Right renal pelvis (tissue), 4 donors: ENCODE results near the gene ZFAND2A. TPM values are rescaled to one million over a fixed set of nuclear protein-coding genes. Genes with fewer than 3 reads are reported as not detected.
"Not testable (repeated sequence)": the region's sequence is repeated elsewhere in the genome, so short reads cannot be mapped to it uniquely, and the experiment has no call there.

ENCODE experiments used
- DNase-seq, 4 donors: peaks; one replicate each; pipeline ENCODE4 v3.0.0-alpha.2; 2013; ENCODE audit warnings: low read depth in 4 of 4, low spot score in 3 of 4, missing footprints in 1 of 4
- polyA plus RNA-seq, 4 donors: library from polyadenylated mRNA; unstranded; fragments of 120-200 nt; gene quantifications; one replicate each; pipeline ENCODE4 v1.2.1, GENCODE V29; 2013; ENCODE audit not compliant: insufficient read length in 4 of 4

Gene ZFAND2A
- 10 to 100 TPM; 18.4 to 27.2 (median 23.6) TPM for polyA plus RNA-seq

- peak; percentile 90 to 93 (median 90) for DNase-seq
Measured at GRCh38 chr7:1159891-1160669, at the start of gene ZFAND2A. Gene ZFAND2A, minus strand, starts transcription at chr7:1160196. Its CDS starts 1,984 bp downstream, at chr7:1158212.

GRCh38 chr7:1209097-1209496, 49.1 kb upstream of the ZFAND2A start:
- DNase-seq, result no peak

- not testable (repeated sequence) for DNase-seq
Measured at GRCh38 chr7:1205742-1206141, 45.7 kb upstream of the ZFAND2A start.

- no peak for DNase-seq
Measured at GRCh38 chr7:1204460-1205140, 44.6 kb upstream of the ZFAND2A start.

- DNase-seq, result not testable (repeated sequence)
Measured at GRCh38 chr7:1202914-1203313, 42.9 kb upstream of the ZFAND2A start.

GRCh38 chr7:1201916-1202315, 41.9 kb upstream of the ZFAND2A start:
- no peak for DNase-seq

- DNase-seq, result no peak
Measured at GRCh38 chr7:1200045-1200444, 40.0 kb upstream of the ZFAND2A start.

- no peak for DNase-seq
Measured at GRCh38 chr7:1197997-1198625, 38.1 kb upstream of the ZFAND2A start.

GRCh38 chr7:1196950-1197349, 37.0 kb upstream of the ZFAND2A start:
- no peak for DNase-seq

GRCh38 chr7:1196441-1196840, 36.4 kb upstream of the ZFAND2A start:
- DNase-seq, result not testable (repeated sequence)

- DNase-seq, result peak in 2 of 4 donors; percentile 47 to 57
Measured at GRCh38 chr7:1193593-1194424, 33.8 kb upstream of the ZFAND2A start.

GRCh38 chr7:1192171-1192676, 32.2 kb upstream of the ZFAND2A start:
- no peak for DNase-seq

- DNase-seq, result no peak
Measured at GRCh38 chr7:1189986-1190772, 30.2 kb upstream of the ZFAND2A start.

- no peak for DNase-seq
Measured at GRCh38 chr7:1188720-1189294, 28.8 kb upstream of the ZFAND2A start.

GRCh38 chr7:1187127-1187526, 27.1 kb upstream of the ZFAND2A start:
- no peak for DNase-seq

GRCh38 chr7:1181640-1182039, 21.6 kb upstream of the ZFAND2A start:
- no peak for DNase-seq

GRCh38 chr7:1181031-1181430, 21.0 kb upstream of the ZFAND2A start:
- no peak for DNase-seq

- DNase-seq, result no peak
Measured at GRCh38 chr7:1176891-1177373, 16.9 kb upstream of the ZFAND2A start.
